Nephron progenitor cell (in vitro differentiated cells): ENCODE results near the gene ARF3.
"Not testable (repeated sequence)": the region's sequence is repeated elsewhere in the genome, so short reads cannot be mapped to it uniquely, and the experiment has no call there.

ENCODE experiments used
- DNase-seq: peaks from one replicate; pipeline ENCODE4 v3.0.0; 2021
- H3K27ac Mint-ChIP-seq: 2 replicates; pipeline ENCODE4 v1.8.0; 2021; ENCODE audit warnings: mild to moderate bottlenecking, moderate library complexity, mixed read lengths
- H3K27me3 Mint-ChIP-seq: 2 replicates; pipeline ENCODE4 v1.8.0; 2021; ENCODE audit warnings: mild to moderate bottlenecking, low read depth, mixed read lengths; ENCODE audit not compliant: poor library complexity
- H3K36me3 Mint-ChIP-seq: 2 replicates; pipeline ENCODE4 v1.8.0; 2021; ENCODE audit warnings: low read depth, mixed read lengths
- H3K4me1 Mint-ChIP-seq: 2 replicates; pipeline ENCODE4 v1.8.0; 2021; ENCODE audit warnings: mixed read lengths
- H3K4me3 Mint-ChIP-seq: 2 replicates; pipeline ENCODE4 v1.8.0; 2021; ENCODE audit warnings: mild to moderate bottlenecking, moderate library complexity, mixed read lengths
- H3K9me3 Mint-ChIP-seq: 2 replicates; pipeline ENCODE4 v1.8.0; 2021; ENCODE audit warnings: mild to moderate bottlenecking, moderate library complexity, mixed read lengths
- CTCF ChIP-seq: fragments of 200-600 bp; sonication (generic); IDR thresholded peaks from 2 replicates; pipeline ENCODE4 v1.5.0; 2021; ENCODE audit warnings: antibody characterized with exemption

ARF3 gene

GRCh38 chr12:48923117-48923516, 34.2 kb downstream of the ARF3 start:
- H3K27me3 Mint-ChIP-seq: peaks cover 6% of the 10 kb centered on the region
- TF ChIP-seq CTCF: no peak
- H3K4me3 Mint-ChIP-seq: no peak overlapping the region
- no peak overlapping the region for H3K27ac Mint-ChIP-seq
- H3K36me3 Mint-ChIP-seq: peaks cover 57% of the 10 kb centered on the region
- no peaks in the 10 kb centered on the region for H3K9me3 Mint-ChIP-seq
- no peak for DNase-seq
- H3K4me1 Mint-ChIP-seq: peaks cover 10% of the 10 kb centered on the region

GRCh38 chr12:48917857-48918537, 39.3 kb downstream of the ARF3 start:
- H3K9me3 Mint-ChIP-seq: peaks cover 9% of the 10 kb centered on the region
- peaks cover 52% of the 10 kb centered on the region for H3K36me3 Mint-ChIP-seq
- H3K4me3 Mint-ChIP-seq: no peak overlapping the region
- DNase-seq: no peak
- no peak for TF ChIP-seq CTCF
- no peaks in the 10 kb centered on the region for H3K27me3 Mint-ChIP-seq
- H3K4me1 Mint-ChIP-seq: no peaks in the 10 kb centered on the region
- H3K27ac Mint-ChIP-seq: no peak overlapping the region

- Mint-ChIP-seq H3K27ac (no peak overlapping the region), H3K9me3 (no peaks in the 10 kb centered on the region), H3K36me3 (peaks cover 5% of the 10 kb centered on the region), H3K4me3 (no peak overlapping the region), H3K27me3 (peaks cover 25% of the 10 kb centered on the region), H3K4me1 (no peaks in the 10 kb centered on the region)
- DNase-seq: no peak
- TF ChIP-seq CTCF: no peak
Observed at GRCh38 chr12:48910196-48910595, 47.1 kb downstream of the ARF3 start.

GRCh38 chr12:48909698-48910097, 47.6 kb downstream of the ARF3 start:
- not testable (repeated sequence) for H3K9me3 Mint-ChIP-seq, H3K4me3 Mint-ChIP-seq, H3K4me1 Mint-ChIP-seq, DNase-seq, H3K27ac Mint-ChIP-seq, H3K36me3 Mint-ChIP-seq
- H3K27me3 Mint-ChIP-seq: peaks cover 29% of the 10 kb centered on the region

- Mint-ChIP-seq H3K9me3 (no peaks in the 10 kb centered on the region), H3K27me3 (peaks cover 39% of the 10 kb centered on the region)
- no peak for TF ChIP-seq CTCF
Observed at GRCh38 chr12:48907245-48907644, 50.0 kb downstream of the ARF3 start.

GRCh38 chr12:48903982-48904411, 53.3 kb downstream of the ARF3 start:
- TF ChIP-seq CTCF: peak; percentile 69
- Mint-ChIP-seq H3K27me3 (peaks cover 60% of the 10 kb centered on the region), H3K27ac (no peak overlapping the region), H3K4me1 (peaks cover 9% of the 10 kb centered on the region), H3K36me3 (no peaks in the 10 kb centered on the region), H3K9me3 (no peaks in the 10 kb centered on the region), H3K4me3 (peak overlapping the region; percentile 84)
- peak; percentile 88 for DNase-seq

More at GRCh38 chr12:48907245-48907644, 50.0 kb downstream of the ARF3 start:
- Mint-ChIP-seq H3K36me3 (no peaks in the 10 kb centered on the region), H3K4me1 (peaks cover 9% of the 10 kb centered on the region), H3K4me3 (no peak overlapping the region), H3K27ac (no peak overlapping the region)
- DNase-seq: no peak
